HepG2 (cell line): ENCODE results near the gene LRIG1. TPM values are rescaled to one million over a fixed set of nuclear protein-coding genes. Genes with fewer than 3 reads are reported as not detected.
"Not testable (repeated sequence)": the region's sequence is repeated elsewhere in the genome, so short reads cannot be mapped to it uniquely, and the experiment has no call there.

Experiments used
- ATAC-seq: fragments of 200-7000 bp; cut with Tn5 transposase; 3 replicates; pipeline ENCODE4 v1.9.1; 2020; ENCODE audit warnings: mild to moderate bottlenecking, moderate library complexity
- BruUV-seq: library from RNA; stranded (reverse); fragments of 400-500 nt; replicated peaks from 2 replicates; lab custom pipeline; 2021; lab: Mats Ljungman, UMichigan
- CTCF ChIA-PET: fragments of 300-600 bp; formaldehyde crosslinking; extraction: SDS; loops from one replicate; lab custom pipeline; 2021; ENCODE audit warnings: low total read pairs, inconsistent platforms, low intra/inter-chr PET ratio; lab: Yijun Ruan, JAX
- POLR2A ChIA-PET: fragments of 350-600 bp; sonication (Branson Sonifier 250); formaldehyde crosslinking; loops from one replicate; lab custom pipeline; 2020; ENCODE audit warnings: antibody characterized with exemption, inconsistent platforms; lab: Yijun Ruan, JAX
- DNase-seq: peaks from one replicate; pipeline ENCODE4 v3.0.0-alpha.2; 2015; ENCODE audit warnings: low spot score
- FAIRE-seq: peaks from 3 replicates; lab custom pipeline; 2011; peaks lifted over from hg19 to GRCh38; lab: Jason Lieb, UNC
- H2AFZ ChIP-seq: one replicate; pipeline ENCODE4 v1.6.1; 2011; ENCODE audit warnings: low read length, inconsistent platforms
- H3K27ac ChIP-seq: fragments of 300-600 bp; 3 replicates; pipeline ENCODE4 v1.8.0; 2011; ENCODE audit warnings: mixed run types, mild to moderate bottlenecking, mixed read lengths, low read length, inconsistent platforms; ENCODE audit not compliant: insufficient read depth; ENCODE audit errors: extremely low read length
- H3K27me3 ChIP-seq, 2 experiments: fragments of 200-600 bp in 1 of 2; 2 replicates in 1 of 2; 3 replicates in 1 of 2; pipeline versions ENCODE4 v1.6.0 to v1.8.0; 2011; ENCODE audit warnings: low read length in 2 of 2, mild to moderate bottlenecking in 2 of 2, moderate library complexity in 2 of 2, inconsistent platforms in 1 of 2; ENCODE audit not compliant: insufficient read depth in 2 of 2, control insufficient read depth in 1 of 2
- H3K36me3 ChIP-seq, 2 experiments: fragments of 200-600 bp in 1 of 2; replicated peaks in 1 of 2; 2 replicates in 1 of 2; 3 replicates in 1 of 2; pipeline versions ENCODE4 v1.5.1 to v1.8.0; 2011; ENCODE audit warnings: low read length in 2 of 2, inconsistent platforms in 1 of 2; ENCODE audit not compliant: insufficient read depth in 2 of 2, control insufficient read depth in 1 of 2
- H3K4me1 ChIP-seq: 2 replicates; pipeline ENCODE4 v1.5.1; 2012; ENCODE audit warnings: low read length, inconsistent platforms; ENCODE audit not compliant: insufficient read depth
- H3K4me2 ChIP-seq: 2 replicates; pipeline ENCODE4 v1.6.0; 2011; ENCODE audit warnings: low read depth, low read length, inconsistent platforms
- H3K4me3 ChIP-seq, 3 experiments: fragments of 200-600 bp in 1 of 3; sonication (generic), shearing (Covaris generic) in 1 of 3; replicated peaks in 1 of 3; 2 replicates each; pipeline ENCODE4 v1.5.1; 2011 to 2016; ENCODE audit warnings: low read length in 3 of 3, inconsistent platforms in 2 of 3, low read depth in 2 of 3, mild to moderate bottlenecking in 2 of 3, control low read depth in 1 of 3, mixed read lengths in 1 of 3; ENCODE audit not compliant: insufficient read depth in 1 of 3
- H3K79me2 ChIP-seq: one replicate; pipeline ENCODE4 v1.6.1; 2011; ENCODE audit warnings: low read length, inconsistent platforms; ENCODE audit not compliant: insufficient read depth
- H3K9ac ChIP-seq: 2 replicates; pipeline ENCODE4 v1.6.0; 2011; ENCODE audit warnings: mild to moderate bottlenecking, low read depth, low read length, inconsistent platforms; ENCODE audit not compliant: insufficient read depth
- H3K9me3 ChIP-seq: 2 replicates; pipeline ENCODE4 v1.5.1; 2012; ENCODE audit warnings: mild to moderate bottlenecking, low read length
- H4K20me1 ChIP-seq: 2 replicates; pipeline ENCODE4 v1.6.0; 2011; ENCODE audit warnings: inconsistent platforms, mild to moderate bottlenecking, low read length, moderate library complexity; ENCODE audit not compliant: insufficient read depth
- BCL6 ChIP-seq: IDR thresholded peaks from 2 replicates; pipeline ENCODE4 v1.6.1; 2016; ENCODE audit warnings: missing genetic modification reagents, missing compliant biosample characterization
- FOXO1 ChIP-seq: sonication (generic); formaldehyde crosslinking; IDR thresholded peaks from 2 replicates; pipeline ENCODE4 v1.4.0; 2020; ENCODE audit warnings: missing genetic modification reagents
- KAT8 ChIP-seq: IDR thresholded peaks from 2 replicates; pipeline ENCODE4 v1.6.1; 2016; ENCODE audit warnings: missing genetic modification reagents, missing compliant biosample characterization
- RBAK ChIP-seq: sonication (generic); formaldehyde crosslinking; IDR thresholded peaks from 2 replicates; pipeline ENCODE4 v1.5.1; 2020; ENCODE audit warnings: mild to moderate bottlenecking, missing genetic modification reagents
- ZHX1 ChIP-seq: sonication (generic); formaldehyde crosslinking; IDR thresholded peaks from 2 replicates; pipeline ENCODE4 v1.8.1; 2022; ENCODE audit warnings: low read depth, mild to moderate bottlenecking, missing genetic modification reagents
- ZNF18 ChIP-seq: sonication (generic); formaldehyde crosslinking; IDR thresholded peaks from 2 replicates; pipeline ENCODE4 v1.8.0; 2022; ENCODE audit warnings: mild to moderate bottlenecking, missing genetic modification reagents; ENCODE audit not compliant: insufficient replicate concordance
- ZNF350 ChIP-seq: sonication (generic); formaldehyde crosslinking; IDR thresholded peaks from 2 replicates; pipeline ENCODE4 v1.4.0; 2020; ENCODE audit warnings: mild to moderate bottlenecking, low read depth, missing genetic modification reagents, borderline replicate concordance
- ZNF484 ChIP-seq: sonication (generic); formaldehyde crosslinking; IDR thresholded peaks from 2 replicates; pipeline ENCODE4 v1.5.1; 2020; ENCODE audit warnings: mild to moderate bottlenecking, low read depth, missing genetic modification reagents, borderline replicate concordance
- ZNF570 ChIP-seq: sonication (generic); formaldehyde crosslinking; IDR thresholded peaks from 2 replicates; pipeline ENCODE4 v1.4.0; 2020; ENCODE audit warnings: mild to moderate bottlenecking, missing genetic modification reagents, borderline replicate concordance
- ZNF615 ChIP-seq: sonication (generic); formaldehyde crosslinking; IDR thresholded peaks from 2 replicates; pipeline ENCODE4 v1.5.0; 2020; ENCODE audit warnings: mild to moderate bottlenecking, missing genetic modification reagents, borderline replicate concordance
- ZNF619 ChIP-seq: sonication (generic); formaldehyde crosslinking; IDR thresholded peaks from 2 replicates; pipeline ENCODE4 v1.4.0; 2020; ENCODE audit warnings: mild to moderate bottlenecking, missing genetic modification reagents
- WGBS: methylation state at CpG from one replicate; pipeline ENCODE4 v1.1.6; 2017; ENCODE audit warnings: low lambda C conversion rate; 5-methylcytosine and 5-hydroxymethylcytosine counted together
- in situ Hi-C: cut with HindIII; loops from 2 replicates; pipeline ENCODE4 v1.10.0; 2017; ENCODE audit warnings: low pct_unique_long_range_greater_than_20kb; ENCODE audit not compliant: extremely low pct_ligation_motif_present
- intact Hi-C: fragments of 100-400 bp; cut with micrococcal nuclease; formaldehyde crosslinking; loops from one replicate; pipeline ENCODE4 v1.10.0; 2022; ENCODE audit not compliant: unreplicated experiment
- polyA plus RNA-seq, 8 experiments: library from polyadenylated mRNA; depleted of rRNA in 3 of 8; stranded (reverse) in 7 of 8; unstranded in 1 of 8; fragments of >200 nt; fragmentation: Illumina TruSeq in 4 of 8; extraction: Trizol in 4 of 8; gene quantifications; 2 replicates each; pipeline versions ENCODE4 v1.2.1 to v1.2.3, GENCODE V29; 2011 to 2016; ENCODE audit warnings: low read depth in 4 of 8, missing spikeins in 1 of 8, mixed read lengths in 1 of 8; ENCODE audit not compliant: insufficient read depth in 1 of 8
- total RNA-seq, 5 experiments: library from RNA; depleted of rRNA; stranded (reverse); fragments of >200 nt; fragmentation: Illumina TruSeq; extraction: Trizol; gene quantifications; 2 replicates each; pipeline ENCODE4 v1.2.3, GENCODE V29; 2016; ENCODE audit warnings: low read depth in 1 of 5

Gene LRIG1
- total and polyA plus RNA-seq, 2 of the 13 experiments (the other 11 are each of a cell fraction or from before 2014, with no cell fraction given): 17.8 to 24.8 TPM

- TF ChIP-seq ZNF18 (CRISPR knock-in tag) (no peak), ZNF484 (CRISPR knock-in tag) (no peak), ZHX1 (CRISPR knock-in tag) (no peak), ZNF619 (CRISPR knock-in tag) (no peak), RBAK (CRISPR knock-in tag) (no peak), FOXO1 (CRISPR knock-in tag) (no peak)
Observed at GRCh38 chr3:66425032-66425431, 75.8 kb downstream of the LRIG1 start (continued).

DNA sequence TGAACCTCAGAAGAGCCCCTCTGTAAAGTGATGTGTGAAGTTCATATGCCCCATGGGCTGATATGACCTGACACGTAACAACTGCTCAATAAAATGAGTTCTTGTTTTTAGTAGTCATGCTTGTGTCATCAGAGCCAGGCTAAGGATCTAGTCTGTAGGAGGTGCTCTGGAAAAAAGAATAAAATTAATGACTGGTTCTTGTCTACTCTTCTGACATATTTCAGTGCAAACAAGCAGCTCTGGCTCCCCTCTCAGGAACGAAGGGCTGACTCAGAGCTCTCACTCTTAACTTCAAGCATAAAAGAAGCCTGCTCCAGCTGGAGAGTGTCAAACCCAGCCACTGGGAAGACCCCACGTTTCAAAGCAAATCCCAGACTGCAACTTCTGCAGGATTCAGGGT is 77.0 kb downstream of the LRIG1 start:
- intact Hi-C loops (no loop called here), in situ Hi-C loops (no loop called here)
- H3K4me3 ChIP-seq: no peak overlapping the region
- CTCF ChIA-PET: no interaction called here
- TF ChIP-seq ZNF570 (CRISPR knock-in tag) (no peak), BCL6 (CRISPR knock-in tag) (no peak), ZNF350 (CRISPR knock-in tag) (no peak), ZNF615 (CRISPR knock-in tag) (no peak), KAT8 (CRISPR knock-in tag) (no peak)
- H3K79me2 ChIP-seq: peaks cover 20% of the 10 kb centered on the region
- no peaks in the 10 kb centered on the region for H3K27me3 ChIP-seq
- WGBS: 92% methylated on average over 3 of the region's 3 CpGs
- ATAC-seq (no peak), DNase-seq (no peak), FAIRE-seq (no peak)
- H3K9me3 ChIP-seq: peaks cover 19% of the 10 kb centered on the region
- no peaks in the 10 kb centered on the region for H4K20me1 ChIP-seq
- H3K4me1 ChIP-seq: peaks cover 28% of the 10 kb centered on the region
- no peak overlapping the region for H3K27ac ChIP-seq
- no peak overlapping the region for H2AFZ ChIP-seq
- no peak overlapping the region for H3K4me2 ChIP-seq
- POLR2A ChIA-PET: no interaction called here
- H3K36me3 ChIP-seq: no peaks in the 10 kb centered on the region; a peak in 2 of 5 replicates
- H3K9ac ChIP-seq: no peak overlapping the region
- BruUV-seq: no TSS peak

- H3K27me3 ChIP-seq, BruUV-seq, CTCF ChIA-PET, H3K4me3 ChIP-seq, intact Hi-C loops, ATAC-seq, H4K20me1 ChIP-seq, H3K36me3 ChIP-seq, H3K27ac ChIP-seq, H2AFZ ChIP-seq, H3K9ac ChIP-seq, DNase-seq, H3K4me2 ChIP-seq, POLR2A ChIA-PET, in situ Hi-C loops, FAIRE-seq: not testable (repeated sequence)
- Histone ChIP-seq H3K9me3 (peaks cover 19% of the 10 kb centered on the region), H3K4me1 (peaks cover 20% of the 10 kb centered on the region), H3K79me2 (peaks cover 16% of the 10 kb centered on the region)
- WGBS: 100% methylated on average over 3 of the region's 3 CpGs
Observed at GRCh38 chr3:66421893-66422292, 78.9 kb downstream of the LRIG1 start.
